Tibial nerve (tissue), 4 donors: ENCODE results near the gene TPPP2. TPM values are rescaled to one million over a fixed set of nuclear protein-coding genes. Genes with fewer than 3 reads are reported as not detected.
A peak's percentile ranks its signal among the peaks of the same experiment; 100 is the strongest.

Source experiments
- DNase-seq, 2 donors: peaks; one replicate each; pipeline ENCODE4 v3.0.0-alpha.2; 2019; ENCODE audit warnings: low spot score in 2 of 2
- H3K27ac ChIP-seq, 4 donors: fragments of 200-600 bp; sonication (generic) in 3 of 4; one replicate each; pipeline ENCODE4 v1.5.1; 2017 to 2019; ENCODE audit warnings: mild to moderate bottlenecking in 1 of 4
- H3K27me3 ChIP-seq, 2 donors: fragments of 200-600 bp; sonication (generic) in 1 of 2; one replicate each; pipeline versions ENCODE4 v1.5.1 to v1.6.0; 2017 to 2019
- H3K36me3 ChIP-seq, 3 donors: fragments of 200-600 bp; sonication (generic); one replicate each; pipeline ENCODE4 v1.5.1; 2018 to 2019
- H3K4me1 ChIP-seq, 4 donors: fragments of 200-600 bp; sonication (generic) in 3 of 4; one replicate each; pipeline ENCODE4 v1.5.1; 2017 to 2019
- H3K4me3 ChIP-seq, 4 donors: fragments of 200-600 bp; sonication (generic) in 3 of 4; one replicate each; pipeline ENCODE4 v1.5.1; 2017 to 2019; ENCODE audit warnings: mild to moderate bottlenecking in 1 of 4, moderate library complexity in 1 of 4
- H3K9me3 ChIP-seq, 4 donors: fragments of 200-600 bp; sonication (generic) in 3 of 4; one replicate each; pipeline ENCODE4 v1.5.1; 2017 to 2019
- CTCF ChIP-seq, 5 experiments: fragments of 200-600 bp in 3 of 5; fragments of 450-650 bp in 2 of 5; sonication (generic) in 3 of 5; IDR thresholded peaks; one replicate each; pipeline ENCODE4 v1.5.1; 2016 to 2019; ENCODE audit warnings: antibody characterized with exemption in 5 of 5, mild to moderate bottlenecking in 3 of 5, moderate library complexity in 2 of 5
- EP300 ChIP-seq, 2 donors: sonication (generic); formaldehyde crosslinking; IDR thresholded peaks; one replicate each; pipeline ENCODE4 v1.6.1; 2017; ENCODE audit warnings: antibody characterized with exemption in 2 of 2, mild to moderate bottlenecking in 1 of 2
- POLR2A ChIP-seq, 2 donors: fragments of 450-650 bp; IDR thresholded peaks; one replicate each; pipeline ENCODE4 v1.6.1; 2017; ENCODE audit warnings: antibody characterized with exemption in 2 of 2, mild to moderate bottlenecking in 2 of 2, moderate library complexity in 2 of 2
- WGBS, 2 donors: methylation state at CpG; one replicate each; pipeline ENCODE4 v1.1.5; 2018; 5-methylcytosine and 5-hydroxymethylcytosine counted together
- total RNA-seq, 4 donors: library from RNA; depleted of rRNA; stranded (reverse); fragments of >200 nt; gene quantifications; one replicate each; pipeline ENCODE4 v1.1.0, GENCODE V29; 2016

Gene TPPP2
- total RNA-seq, 4 donors from 2014 or later, result not detected

GRCh38 chr14:21049271-21049673 is 19.3 kb downstream of the TPPP2 start:
- Histone ChIP-seq H3K9me3 (no peaks in the 10 kb centered on the region), H3K36me3 (no peaks in the 10 kb centered on the region), H3K27me3 (no peaks in the 10 kb centered on the region), H3K27ac (peak overlapping the region in 1 of 4 donors; percentile 11), H3K4me1 (peaks cover 0 to 1% (median under 1%) of the 10 kb centered on the region in 4 donors), H3K4me3 (no peak overlapping the region)
- no peak for DNase-seq
- TF ChIP-seq CTCF (IDR thresholded peaks at IDR 0.05) (no peak), POLR2A (IDR thresholded peaks at IDR 0.05) (no peak), EP300 (IDR thresholded peaks at IDR 0.05) (no peak)
- 62 to 77% methylated on average over 3 of the region's 3 CpGs for WGBS, 2 donors

GRCh38 chr14:21050597-21050996 is 20.6 kb downstream of the TPPP2 start:
- 78% methylated on average over 3 of the region's 3 CpGs for whole genome bisulfite sequencing, 2 donors
- H3K4me3 ChIP-seq, result no peak overlapping the region
- no peaks in the 10 kb centered on the region for H3K9me3 ChIP-seq
- no peaks in the 10 kb centered on the region for H3K36me3 ChIP-seq
- TF ChIP-seq EP300 (IDR thresholded peaks at IDR 0.05) (no peak), CTCF (IDR thresholded peaks at IDR 0.05) (no peak), POLR2A (IDR thresholded peaks at IDR 0.05) (no peak)
- DNase-seq, result no peak
- H3K27me3 ChIP-seq, result no peaks in the 10 kb centered on the region
- H3K27ac ChIP-seq, result no peak overlapping the region
- peaks cover 0 to 4% (median 0%) of the 10 kb centered on the region in 4 donors for H3K4me1 ChIP-seq

- Histone ChIP-seq H3K36me3 (no peaks in the 10 kb centered on the region), H3K27ac (no peak overlapping the region), H3K4me1 (peaks cover 0 to 28% (median 3%) of the 10 kb centered on the region in 4 donors), H3K27me3 (no peaks in the 10 kb centered on the region), H3K9me3 (no peaks in the 10 kb centered on the region), H3K4me3 (no peak overlapping the region)
- no peak for DNase-seq
- no peak for TF ChIP-seq EP300 (IDR thresholded peaks at IDR 0.05)
- TF ChIP-seq POLR2A (IDR thresholded peaks at IDR 0.05), result no peak
- TF ChIP-seq CTCF (IDR thresholded peaks at IDR 0.05), result no peak
- WGBS, 2 donors, result 89% methylated on average over 20 of the region's 20 CpGs
These were observed 23.4 kb downstream of the TPPP2 start for GRCh38 chr14:21053184-21054122.

GRCh38 chr14:21054123-21054767 is 24.2 kb downstream of the TPPP2 start:
- Histone ChIP-seq H3K27me3 (no peaks in the 10 kb centered on the region), H3K9me3 (no peaks in the 10 kb centered on the region), H3K27ac (no peak overlapping the region), H3K4me1 (peaks cover 0 to 36% (median 4%) of the 10 kb centered on the region in 4 donors), H3K36me3 (no peaks in the 10 kb centered on the region), H3K4me3 (no peak overlapping the region)
- no peak for DNase-seq
- TF ChIP-seq CTCF (IDR thresholded peaks at IDR 0.05), result no peak
- no peak for TF ChIP-seq POLR2A (IDR thresholded peaks at IDR 0.05)
- no peak for TF ChIP-seq EP300 (IDR thresholded peaks at IDR 0.05)
- WGBS, 2 donors, result 60 to 78% methylated on average over 3 of the region's 3 CpGs

- Histone ChIP-seq H3K27ac (no peak overlapping the region), H3K4me3 (no peak overlapping the region), H3K4me1 (peaks cover 0 to 40% (median 4%) of the 10 kb centered on the region in 4 donors), H3K9me3 (no peaks in the 10 kb centered on the region), H3K27me3 (no peaks in the 10 kb centered on the region), H3K36me3 (no peaks in the 10 kb centered on the region)
- no peak for DNase-seq
- WGBS, 2 donors, result 83 to 91% methylated on average over 4 of the region's 4 CpGs
- no peak for TF ChIP-seq EP300 (IDR thresholded peaks at IDR 0.05)
These were observed 24.7 kb downstream of the TPPP2 start for GRCh38 chr14:21054768-21055145.
